GM21447 (cell line): ENCODE results near the gene MSRB2.
"Not testable (repeated sequence)": the region's sequence is repeated elsewhere in the genome, so short reads cannot be mapped to it uniquely, and the experiment has no call there.

Experiments used
- ATAC-seq: cut with Tn5 transposase; IDR thresholded peaks from one replicate; pipeline ENCODE4 v1.9.1; 2021; ENCODE audit not compliant: unreplicated experiment

The MSRB2 gene

DNA sequence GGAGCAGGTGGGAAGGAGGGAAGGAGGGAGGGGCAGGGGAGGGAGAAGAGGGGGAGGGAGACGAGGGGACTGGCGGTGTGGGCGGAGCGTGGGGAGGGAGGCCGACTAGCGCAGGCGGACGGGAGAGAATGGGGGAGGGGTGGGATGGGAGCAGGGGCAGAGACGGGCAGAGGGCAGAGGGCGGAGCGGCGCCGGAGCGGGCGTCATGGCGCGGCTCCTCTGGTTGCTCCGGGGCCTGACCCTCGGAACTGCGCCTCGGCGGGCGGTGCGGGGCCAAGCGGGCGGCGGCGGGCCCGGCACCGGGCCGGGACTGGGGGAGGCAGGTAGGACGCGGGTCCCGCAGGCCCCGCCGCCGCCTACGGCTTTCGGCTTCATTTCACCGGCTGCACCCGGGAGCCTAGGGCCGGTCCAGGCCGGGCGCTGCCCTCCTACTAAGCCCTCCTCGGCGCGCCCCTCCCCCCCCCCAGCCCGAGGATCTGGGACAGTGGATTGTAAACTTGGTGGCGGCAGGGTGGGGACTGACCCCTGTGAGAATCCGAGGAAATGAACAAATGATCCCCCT is at the start of gene MSRB2:
Gene MSRB2, plus strand, starts transcription at position 176 of the 562 bp plus-strand sequence. Its CDS starts 30 bp downstream, at position 206.
- ATAC-seq, result peak; percentile 78

GRCh38 chr10:23046027-23046426 is 49.4 kb upstream of the MSRB2 start:
- ATAC-seq, result no peak

GRCh38 chr10:23047201-23048050 is 48.0 kb upstream of the MSRB2 start:
- no peak for ATAC-seq

- ATAC-seq, result no peak
Observed at GRCh38 chr10:23048191-23048590, 47.2 kb upstream of the MSRB2 start.

DNA sequence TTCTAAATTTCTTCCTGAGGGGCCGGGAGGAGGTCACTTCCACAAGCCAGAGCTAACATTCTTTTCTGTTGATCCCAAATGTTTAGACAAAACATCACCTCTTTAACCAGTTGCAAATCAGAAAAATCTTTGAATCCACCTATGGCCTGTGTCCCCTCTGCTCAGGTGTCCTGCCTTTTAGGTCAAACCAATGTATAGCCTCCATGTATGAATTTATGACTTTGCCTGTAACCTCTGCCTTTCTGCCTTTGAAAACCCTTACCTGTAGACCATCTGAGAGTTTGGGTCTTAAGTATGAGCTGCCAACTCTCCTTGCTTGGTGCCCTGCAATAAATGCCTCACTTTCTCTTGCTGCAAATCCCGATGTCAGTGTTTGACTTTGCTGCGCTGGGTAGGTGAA is 44.1 kb upstream of the MSRB2 start:
- no peak for ATAC-seq

GRCh38 chr10:23051855-23052331 is 43.5 kb upstream of the MSRB2 start:
- no peak for ATAC-seq

GRCh38 chr10:23053036-23053435 is 42.3 kb upstream of the MSRB2 start:
- ATAC-seq, result no peak

- no peak for ATAC-seq
Observed at GRCh38 chr10:23055424-23056185, 39.8 kb upstream of the MSRB2 start.

GRCh38 chr10:23056186-23056579 is 39.2 kb upstream of the MSRB2 start:
- no peak for ATAC-seq

DNA sequence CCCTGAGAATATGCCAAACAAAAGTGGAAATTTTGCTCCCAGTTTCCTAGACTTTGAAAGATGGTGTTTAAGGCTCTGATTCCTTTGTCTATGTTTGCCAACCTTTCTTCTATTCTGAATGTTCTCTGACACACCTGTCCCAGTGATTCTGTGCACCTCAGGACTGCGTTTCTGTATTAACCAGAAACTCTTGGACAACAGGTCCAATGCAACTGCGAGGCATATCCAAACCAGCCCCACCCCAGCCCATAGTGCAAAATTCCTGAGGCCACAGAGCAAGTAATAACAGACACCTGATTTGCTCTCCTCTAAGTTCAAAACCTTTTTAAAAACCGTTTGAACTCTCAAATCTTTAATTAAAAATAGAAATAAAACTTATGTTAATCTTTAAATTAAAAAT is 37.0 kb upstream of the MSRB2 start:
- ATAC-seq, result no peak

GRCh38 chr10:23060918-23061317 is 34.5 kb upstream of the MSRB2 start:
- ATAC-seq, result no peak

DNA sequence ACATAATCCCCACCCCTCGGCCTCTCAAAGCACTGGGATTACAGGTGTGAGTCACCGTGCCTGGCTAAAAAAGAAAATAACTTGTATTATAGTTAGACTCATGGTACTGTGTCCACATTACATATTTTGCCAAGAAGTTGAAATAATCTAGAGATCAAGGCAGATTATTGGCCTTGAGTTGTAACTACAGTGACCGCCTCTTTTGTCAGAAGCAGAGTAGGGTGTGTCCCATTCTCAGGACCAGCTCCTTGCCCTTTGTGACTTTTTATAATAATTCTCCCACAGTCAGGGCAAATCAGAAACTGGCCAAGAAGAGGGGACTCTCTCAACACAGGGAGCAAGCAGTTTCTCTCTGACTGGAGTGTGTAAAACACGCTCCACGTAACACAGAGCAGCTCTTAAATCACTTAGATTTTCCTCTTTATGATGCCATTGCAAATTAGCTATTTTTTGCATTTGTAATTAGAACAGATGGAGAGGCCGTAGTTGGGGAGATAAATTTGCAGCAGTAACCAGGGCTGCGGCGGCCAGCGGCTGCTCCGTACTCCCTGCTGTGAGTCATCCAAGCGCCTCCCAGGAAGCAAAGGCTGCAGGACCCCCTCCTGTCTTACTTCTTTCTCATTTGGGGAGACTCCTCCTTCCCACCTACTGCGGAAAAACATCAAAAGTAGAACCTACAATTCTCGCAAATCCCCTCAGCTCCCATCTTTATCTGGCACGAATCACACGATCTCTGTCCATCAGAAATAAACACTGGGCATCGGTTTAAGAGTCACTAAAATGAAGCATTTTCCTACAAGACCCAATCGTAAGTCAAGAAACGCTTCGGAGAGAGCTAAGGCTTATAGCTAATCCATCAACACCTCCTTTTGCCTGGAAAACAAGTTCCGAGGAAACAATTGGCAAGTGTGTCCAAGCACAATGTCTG is 32.1 kb upstream of the MSRB2 start:
- no peak for ATAC-seq

GRCh38 chr10:23063973-23064812 is 31.2 kb upstream of the MSRB2 start:
- no peak for ATAC-seq

DNA sequence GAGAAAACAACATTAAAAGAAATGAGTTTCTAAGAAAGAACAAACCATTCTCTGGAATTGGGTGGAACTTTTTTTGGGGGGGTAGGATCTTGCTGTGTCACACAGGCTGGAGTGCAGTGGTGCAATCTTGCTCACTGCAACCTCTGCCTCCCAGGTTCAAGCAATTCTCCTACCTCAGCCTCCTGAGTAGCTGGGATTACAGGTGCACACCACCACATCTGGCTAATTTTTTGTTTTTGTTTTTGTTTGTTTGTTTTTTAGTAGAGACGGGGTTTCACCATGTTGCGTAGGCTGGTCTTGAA is 30.6 kb upstream of the MSRB2 start:
- ATAC-seq, result not testable (repeated sequence)

DNA sequence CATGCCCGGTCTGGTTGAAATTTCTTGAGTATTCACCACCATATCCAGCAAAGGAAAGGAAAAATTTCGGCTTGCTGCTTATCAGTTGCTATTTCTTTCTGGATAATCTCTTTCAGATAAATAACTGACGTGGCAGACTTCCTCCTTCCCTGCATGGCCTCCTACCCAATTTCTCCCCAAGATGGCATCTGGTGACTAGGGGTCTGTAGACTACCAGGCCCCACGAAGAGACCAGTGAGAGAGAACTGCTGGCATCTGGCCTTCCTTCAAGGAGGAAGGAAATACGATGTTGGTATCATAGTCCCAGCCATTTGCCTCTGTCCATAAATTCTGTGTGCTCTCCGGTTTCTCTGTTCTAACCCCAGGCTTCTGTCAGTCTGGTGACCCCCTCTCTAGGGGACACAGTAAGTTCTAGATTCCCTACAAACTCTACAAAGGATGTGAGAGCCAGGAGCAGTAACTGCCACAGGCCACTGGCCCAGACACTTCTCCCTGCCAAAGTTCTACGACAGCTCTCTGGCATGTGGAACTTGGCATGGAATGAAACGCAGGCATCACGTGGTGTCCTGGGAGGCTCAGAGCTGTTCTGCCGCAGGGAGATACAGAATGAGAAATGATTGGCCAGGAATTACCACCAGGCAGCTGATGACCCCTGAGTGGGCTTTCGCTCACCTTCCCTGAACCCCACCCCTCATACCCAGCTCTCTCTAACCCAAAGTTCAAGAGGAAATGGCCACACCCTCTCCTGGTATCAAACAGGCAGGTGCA is 30.0 kb upstream of the MSRB2 start:
- ATAC-seq, result no peak

GRCh38 chr10:23067337-23067736 is 28.0 kb upstream of the MSRB2 start:
- ATAC-seq, result no peak

DNA sequence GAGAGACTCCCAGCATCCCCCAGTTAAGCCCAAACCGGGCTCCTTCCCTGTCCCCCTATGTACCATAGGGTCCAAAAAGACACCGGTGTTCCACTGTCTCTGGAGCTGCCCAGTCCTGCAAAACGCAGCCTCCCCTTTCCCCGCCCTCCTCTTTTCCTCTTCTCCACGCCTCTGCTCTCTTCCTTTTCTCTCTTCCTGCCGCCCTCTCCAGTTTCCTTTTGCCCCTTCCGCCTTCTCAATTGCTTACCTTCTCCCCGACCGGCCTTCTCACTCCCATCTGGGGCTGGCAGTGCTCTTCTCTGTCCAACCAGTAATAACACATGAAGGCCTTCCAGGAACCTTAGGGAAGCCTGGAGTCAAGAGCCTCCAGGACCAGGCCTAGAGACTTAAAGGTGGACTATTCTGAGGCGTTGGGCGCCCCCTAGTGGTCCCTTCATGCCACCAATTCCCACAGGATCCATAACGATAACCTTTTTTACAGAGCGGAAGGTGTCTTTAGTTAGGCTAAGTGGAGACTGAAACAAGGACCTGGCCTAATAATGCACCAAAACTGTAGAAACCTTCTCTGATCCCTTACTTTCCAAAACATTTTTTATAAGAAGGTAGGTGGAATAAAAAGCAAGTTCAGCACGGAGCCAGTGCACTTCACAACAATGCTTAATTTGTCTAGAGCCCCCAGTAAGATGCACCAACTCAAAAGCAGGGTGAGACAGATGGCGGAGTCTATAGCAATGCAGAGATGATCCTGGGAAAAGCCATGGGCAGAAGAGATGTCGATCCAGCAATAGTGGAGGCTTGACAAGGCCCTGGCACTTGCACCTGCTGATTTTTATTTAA is 27.2 kb upstream of the MSRB2 start:
- peak; percentile 54 for ATAC-seq
